ENCODE measurements around the gene ING3. TPM values are rescaled to one million over a fixed set of nuclear protein-coding genes. Genes with fewer than 3 reads are reported as not detected.
"Not testable (repeated sequence)": the region's sequence is repeated elsewhere in the genome, so short reads cannot be mapped to it uniquely, and the experiment has no call there.

Gene ING3
- total RNA-seq, 1 donor from 2014 or later, result 6.8 TPM

DNA sequence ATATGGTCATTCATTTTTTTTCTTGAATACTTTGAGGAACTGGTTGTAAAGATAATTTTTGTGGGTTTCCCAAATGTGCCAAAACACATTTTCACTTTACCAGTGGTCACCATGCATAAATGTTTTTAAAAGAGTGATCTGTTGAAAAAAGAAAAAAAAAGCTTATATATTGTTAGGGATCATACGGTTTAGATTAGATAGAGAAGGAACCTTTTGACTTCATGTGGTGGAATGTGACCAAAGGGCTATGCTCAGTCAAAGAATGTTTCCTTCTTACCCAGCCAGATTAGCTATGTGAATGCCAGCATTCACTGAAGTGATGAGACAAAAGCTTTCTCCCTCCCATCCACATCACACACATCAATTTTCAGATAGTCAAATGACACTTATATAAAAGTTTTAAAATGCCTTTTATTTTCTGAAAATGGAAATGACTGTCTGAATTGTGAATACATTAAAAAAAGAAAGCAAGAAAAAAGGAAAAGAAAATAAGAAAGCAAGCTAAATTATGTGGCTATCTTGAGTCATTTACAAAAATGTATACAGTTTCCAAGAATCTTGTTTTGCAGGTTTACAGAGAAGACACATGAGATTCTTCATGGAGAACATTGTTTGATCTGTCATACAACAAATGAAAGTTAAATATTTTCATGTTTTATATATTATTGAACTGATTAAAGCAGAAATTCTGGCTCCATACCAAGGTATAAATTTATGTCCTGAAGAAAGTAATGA, 29.4 kb downstream of the ING3 start:
- Histone ChIP-seq H3K4me3 (no peak overlapping the region), H3K27me3 (no peaks in the 10 kb centered on the region), H3K9me3 (no peaks in the 10 kb centered on the region), H3K36me3 (peaks cover 15 to 17% of the 10 kb centered on the region in 2 donors), H3K27ac (no peak overlapping the region), H3K4me1 (no peaks in the 10 kb centered on the region)
- TF ChIP-seq CTCF (IDR thresholded peaks at IDR 0.05), result no peak
- intact Hi-C loops (cut with DNase I), result no loop called here
- DNase-seq (ENCODE audit: low spot score in 2 of 2), result no peak

DNA sequence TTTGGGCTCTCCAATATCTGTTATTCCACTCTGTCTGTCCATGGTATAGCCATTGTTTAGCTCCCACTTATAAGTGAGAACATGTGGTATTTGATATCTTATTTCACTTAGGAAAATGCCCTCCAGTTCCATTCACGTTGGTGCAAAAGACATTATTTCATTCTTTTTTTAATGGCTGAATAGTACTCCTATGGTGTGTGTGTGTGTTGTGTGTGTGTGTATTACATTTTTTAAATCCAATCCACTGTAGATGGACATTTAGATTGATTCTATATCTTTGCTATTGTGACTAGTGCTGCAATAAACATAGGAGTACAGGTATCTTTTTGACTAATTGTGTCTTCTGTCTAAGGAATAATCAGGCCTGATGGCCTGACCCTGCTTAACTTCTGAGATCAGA, 30.5 kb downstream of the ING3 start:
- H3K27me3 ChIP-seq, result no peaks in the 10 kb centered on the region
- no peaks in the 10 kb centered on the region for H3K4me1 ChIP-seq
- no peak overlapping the region for H3K4me3 ChIP-seq
- DNase-seq (ENCODE audit: low spot score in 2 of 2), result no peak
- H3K9me3 ChIP-seq, result no peaks in the 10 kb centered on the region
- intact Hi-C loops (cut with DNase I), result no loop called here
- no peak for TF ChIP-seq CTCF (IDR thresholded peaks at IDR 0.05)
- H3K36me3 ChIP-seq, result peaks cover 3 to 5% of the 10 kb centered on the region in 2 donors
- no peak overlapping the region for H3K27ac ChIP-seq

DNA sequence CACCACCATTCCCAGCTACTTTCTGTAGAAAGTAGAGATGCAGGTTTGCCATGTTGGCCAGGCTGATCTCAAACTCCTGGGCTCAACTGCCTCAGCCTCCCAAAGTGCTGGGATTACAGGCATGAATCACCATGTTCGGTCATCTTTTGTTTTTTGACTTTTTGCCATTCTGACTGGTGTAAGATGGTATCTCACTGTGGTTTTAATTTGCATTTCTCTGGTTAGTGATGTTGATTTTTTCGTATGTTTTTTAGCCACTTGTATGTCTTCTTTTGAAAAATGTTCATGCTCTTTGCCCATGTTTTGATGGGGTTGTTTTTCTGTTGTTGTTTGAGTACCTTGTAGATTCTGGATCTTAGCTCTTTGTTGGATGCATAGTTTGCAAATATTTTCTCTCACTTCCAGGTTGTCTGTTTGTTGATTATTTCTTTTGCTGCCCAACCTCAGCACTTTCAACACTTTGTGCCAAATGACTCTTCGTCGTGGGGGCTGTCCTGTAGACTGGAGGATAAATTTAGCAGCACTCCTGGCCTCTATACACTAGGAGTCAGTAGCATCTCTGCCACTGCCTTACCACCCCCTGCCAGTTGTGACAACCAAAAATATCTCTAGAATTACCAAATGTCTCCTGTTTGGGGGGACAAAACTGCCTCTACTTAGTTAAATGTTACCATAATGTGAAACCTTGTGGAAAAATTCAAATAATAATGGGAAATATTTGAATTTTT, 31.5 kb downstream of the ING3 start:
- Histone ChIP-seq H3K27ac (no peak overlapping the region), H3K4me1 (no peaks in the 10 kb centered on the region), H3K36me3 (peaks cover 0 to 3% of the 10 kb centered on the region in 2 donors), H3K9me3 (no peaks in the 10 kb centered on the region), H3K4me3 (no peak overlapping the region), H3K27me3 (no peaks in the 10 kb centered on the region)
- no peak for DNase-seq (ENCODE audit: low spot score in 2 of 2)
- intact Hi-C loops (cut with DNase I), result no loop called here
- TF ChIP-seq CTCF (IDR thresholded peaks at IDR 0.05), result no peak

DNA sequence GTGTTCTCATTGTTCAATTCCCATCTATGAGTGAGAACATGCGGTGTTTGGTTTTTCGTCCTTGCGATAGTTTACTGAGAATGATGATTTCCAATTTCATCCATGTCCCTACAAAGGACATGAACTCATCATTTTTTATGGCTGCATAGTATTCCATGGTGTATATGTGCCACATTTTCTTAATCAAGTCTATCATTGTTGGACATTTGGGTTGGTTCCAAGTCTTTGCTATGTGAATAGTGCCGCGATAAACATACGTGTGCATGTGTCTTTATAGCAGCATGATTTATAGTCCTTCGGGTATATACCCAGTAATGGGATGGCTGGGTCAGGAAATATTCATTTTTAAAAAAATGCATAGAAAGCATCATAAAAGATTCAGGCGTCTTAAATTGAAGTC, 33.0 kb downstream of the ING3 start:
- DNase-seq (ENCODE audit: low spot score in 2 of 2); H3K4me1 ChIP-seq; H3K27me3 ChIP-seq; H3K4me3 ChIP-seq; H3K36me3 ChIP-seq; H3K9me3 ChIP-seq; H3K27ac ChIP-seq; intact Hi-C loops (cut with DNase I): not testable (repeated sequence)

DNA sequence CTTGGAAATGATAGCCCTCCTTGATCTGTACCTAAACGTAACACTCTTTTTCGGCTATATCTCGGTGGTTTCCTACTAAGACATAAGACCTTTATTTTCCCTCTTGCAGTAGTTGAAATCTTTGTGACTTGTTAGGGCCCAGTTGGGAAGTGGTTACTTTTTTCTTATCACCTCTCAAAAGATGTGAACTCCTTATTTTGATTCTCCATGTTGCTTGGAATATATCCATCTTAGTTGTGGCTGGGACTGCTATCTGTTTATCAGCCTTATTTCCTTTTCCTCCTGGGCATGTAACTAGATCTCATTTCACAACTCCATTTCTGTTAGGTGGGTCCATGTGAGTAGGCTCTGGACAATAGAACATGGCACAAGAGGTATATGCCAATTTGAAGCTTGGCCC, 33.8 kb downstream of the ING3 start:
- no peak for DNase-seq (ENCODE audit: low spot score in 2 of 2)
- Histone ChIP-seq H3K4me3 (no peak overlapping the region), H3K9me3 (no peaks in the 10 kb centered on the region), H3K27ac (no peak overlapping the region), H3K36me3 (no peaks in the 10 kb centered on the region), H3K27me3 (no peaks in the 10 kb centered on the region), H3K4me1 (no peaks in the 10 kb centered on the region)
- intact Hi-C loops (cut with DNase I), result no loop called here
- TF ChIP-seq CTCF (IDR thresholded peaks at IDR 0.05), result no peak

DNA sequence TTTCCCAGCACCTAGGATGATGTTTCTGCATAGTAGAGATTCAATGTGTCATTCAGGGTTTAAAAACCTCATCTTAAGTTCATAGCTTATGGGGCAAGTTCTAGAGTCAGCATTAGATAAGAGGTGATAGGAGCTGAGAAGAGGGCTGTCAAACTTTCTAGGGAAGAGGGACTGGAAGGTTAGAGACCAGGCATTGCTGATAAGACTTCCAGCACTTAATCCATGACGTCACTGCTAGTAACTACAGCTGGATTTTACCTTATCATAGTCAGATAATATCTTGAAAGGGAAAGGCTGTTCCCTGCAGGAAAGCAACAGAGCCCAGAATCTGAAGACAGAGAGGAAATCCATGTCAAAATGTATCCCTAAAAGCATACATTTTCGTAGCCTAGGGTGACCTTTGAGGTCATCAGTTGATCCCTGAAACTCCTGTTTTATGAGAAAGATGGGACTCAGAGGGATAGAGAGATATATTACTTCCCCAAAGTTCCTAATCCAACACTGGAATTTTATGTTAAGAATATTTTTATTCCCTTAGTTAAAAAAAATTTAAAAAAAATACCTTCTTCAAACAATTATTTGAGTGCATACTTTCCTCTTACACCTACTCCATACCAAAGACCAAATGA, 34.7 kb downstream of the ING3 start:
- no peak for DNase-seq (ENCODE audit: low spot score in 2 of 2)
- intact Hi-C loops (cut with DNase I), result loop anchor here (5.0 kb wide), 1 partner anchor 42 kb away; no protein-coding TSS in a partner anchor
- Histone ChIP-seq H3K36me3 (no peaks in the 10 kb centered on the region), H3K27ac (no peak overlapping the region), H3K4me1 (no peaks in the 10 kb centered on the region), H3K4me3 (no peak overlapping the region), H3K9me3 (no peaks in the 10 kb centered on the region), H3K27me3 (no peaks in the 10 kb centered on the region)
- no peak for TF ChIP-seq CTCF (IDR thresholded peaks at IDR 0.05)

Data from ascending aorta (tissue), 2 donors.